ENCODE results near the gene SLC1A7.

Gene SLC1A7

GRCh38 chr1:53075761-53076163 is 66.7 kb downstream of the SLC1A7 start:
- no peak overlapping the region for H3K4me3 ChIP-seq (ENCODE audit: low read length)
- H3K4me2 ChIP-seq (ENCODE audit: low read length) = no peak overlapping the region
- peaks cover 9% of the 10 kb centered on the region for H3K27me3 ChIP-seq (ENCODE audit: control insufficient read depth, insufficient read depth, low read length)
- no peaks in the 10 kb centered on the region for H3K9me3 ChIP-seq (replicated peaks; ENCODE audit: low read length)
- H3K9ac ChIP-seq (ENCODE audit: low read depth, low read length) = no peak overlapping the region
- H3K36me3 ChIP-seq (ENCODE audit: insufficient read depth, low read length) = no peaks in the 10 kb centered on the region
- H3K4me1 ChIP-seq (ENCODE audit: control insufficient read depth, insufficient read depth, low read length) = no peaks in the 10 kb centered on the region

GRCh38 chr1:53075206-53075605 is 67.2 kb downstream of the SLC1A7 start:
- Histone ChIP-seq H3K9ac (ENCODE audit: low read depth, low read length) (no peak overlapping the region), H3K4me2 (ENCODE audit: low read length) (no peak overlapping the region), H3K27me3 (ENCODE audit: control insufficient read depth, insufficient read depth, low read length) (peaks cover 9% of the 10 kb centered on the region), H3K4me1 (ENCODE audit: control insufficient read depth, insufficient read depth, low read length) (no peaks in the 10 kb centered on the region), H3K36me3 (ENCODE audit: insufficient read depth, low read length) (no peaks in the 10 kb centered on the region), H3K4me3 (ENCODE audit: low read length) (no peak overlapping the region), H3K9me3 (replicated peaks; ENCODE audit: low read length) (no peaks in the 10 kb centered on the region)

- Histone ChIP-seq H3K9me3 (replicated peaks; ENCODE audit: low read length) (no peaks in the 10 kb centered on the region), H3K4me2 (ENCODE audit: low read length) (no peak overlapping the region), H3K4me1 (ENCODE audit: control insufficient read depth, insufficient read depth, low read length) (no peaks in the 10 kb centered on the region), H3K4me3 (ENCODE audit: low read length) (no peak overlapping the region), H3K9ac (ENCODE audit: low read depth, low read length) (no peak overlapping the region), H3K27me3 (ENCODE audit: control insufficient read depth, insufficient read depth, low read length) (peaks cover 9% of the 10 kb centered on the region), H3K36me3 (ENCODE audit: insufficient read depth, low read length) (no peaks in the 10 kb centered on the region)
These were observed 67.9 kb downstream of the SLC1A7 start for GRCh38 chr1:53074313-53075154.

GRCh38 chr1:53073868-53074311 is 68.5 kb downstream of the SLC1A7 start:
- no peaks in the 10 kb centered on the region for H3K9me3 ChIP-seq (replicated peaks; ENCODE audit: low read length)
- no peak overlapping the region for H3K4me3 ChIP-seq (ENCODE audit: low read length)
- H3K9ac ChIP-seq (ENCODE audit: low read depth, low read length) = no peak overlapping the region
- no peaks in the 10 kb centered on the region for H3K4me1 ChIP-seq (ENCODE audit: control insufficient read depth, insufficient read depth, low read length)
- H3K36me3 ChIP-seq (ENCODE audit: insufficient read depth, low read length) = no peaks in the 10 kb centered on the region
- H3K4me2 ChIP-seq (ENCODE audit: low read length) = no peak overlapping the region
- peaks cover 5% of the 10 kb centered on the region for H3K27me3 ChIP-seq (ENCODE audit: control insufficient read depth, insufficient read depth, low read length)

GRCh38 chr1:53073287-53073686 is 69.2 kb downstream of the SLC1A7 start:
- Histone ChIP-seq H3K4me3 (ENCODE audit: low read length) (no peak overlapping the region), H3K27me3 (ENCODE audit: control insufficient read depth, insufficient read depth, low read length) (peaks cover 5% of the 10 kb centered on the region), H3K4me2 (ENCODE audit: low read length) (no peak overlapping the region), H3K9me3 (replicated peaks; ENCODE audit: low read length) (no peaks in the 10 kb centered on the region), H3K36me3 (ENCODE audit: insufficient read depth, low read length) (no peaks in the 10 kb centered on the region), H3K4me1 (ENCODE audit: control insufficient read depth, insufficient read depth, low read length) (no peaks in the 10 kb centered on the region), H3K9ac (ENCODE audit: low read depth, low read length) (no peak overlapping the region)

- Histone ChIP-seq H3K4me2 (ENCODE audit: low read length) (no peak overlapping the region), H3K4me1 (ENCODE audit: control insufficient read depth, insufficient read depth, low read length) (no peaks in the 10 kb centered on the region), H3K9ac (ENCODE audit: low read depth, low read length) (no peak overlapping the region), H3K36me3 (ENCODE audit: insufficient read depth, low read length) (no peaks in the 10 kb centered on the region), H3K4me3 (ENCODE audit: low read length) (no peak overlapping the region), H3K27me3 (ENCODE audit: control insufficient read depth, insufficient read depth, low read length) (peaks cover 5% of the 10 kb centered on the region), H3K9me3 (replicated peaks; ENCODE audit: low read length) (no peaks in the 10 kb centered on the region)
These were observed 70.5 kb downstream of the SLC1A7 start for GRCh38 chr1:53071915-53072314.

- Histone ChIP-seq H3K27me3 (ENCODE audit: control insufficient read depth, insufficient read depth, low read length) (peaks cover 5% of the 10 kb centered on the region), H3K9ac (ENCODE audit: low read depth, low read length) (no peak overlapping the region), H3K4me3 (ENCODE audit: low read length) (no peak overlapping the region), H3K36me3 (ENCODE audit: insufficient read depth, low read length) (no peaks in the 10 kb centered on the region), H3K9me3 (replicated peaks; ENCODE audit: low read length) (no peaks in the 10 kb centered on the region), H3K4me1 (ENCODE audit: control insufficient read depth, insufficient read depth, low read length) (no peaks in the 10 kb centered on the region), H3K4me2 (ENCODE audit: low read length) (no peak overlapping the region)
These were observed 71.1 kb downstream of the SLC1A7 start for GRCh38 chr1:53071167-53071865.

GRCh38 chr1:53070621-53071020 is 71.8 kb downstream of the SLC1A7 start:
- H3K4me1 ChIP-seq (ENCODE audit: control insufficient read depth, insufficient read depth, low read length) = no peaks in the 10 kb centered on the region
- no peak overlapping the region for H3K9ac ChIP-seq (ENCODE audit: low read depth, low read length)
- H3K27me3 ChIP-seq (ENCODE audit: control insufficient read depth, insufficient read depth, low read length) = peaks cover 6% of the 10 kb centered on the region
- no peak overlapping the region for H3K4me2 ChIP-seq (ENCODE audit: low read length)
- no peaks in the 10 kb centered on the region for H3K9me3 ChIP-seq (replicated peaks; ENCODE audit: low read length)
- H3K36me3 ChIP-seq (ENCODE audit: insufficient read depth, low read length) = no peaks in the 10 kb centered on the region
- no peak overlapping the region for H3K4me3 ChIP-seq (ENCODE audit: low read length)

- Histone ChIP-seq H3K9me3 (replicated peaks; ENCODE audit: low read length) (no peaks in the 10 kb centered on the region), H3K4me1 (ENCODE audit: control insufficient read depth, insufficient read depth, low read length) (no peaks in the 10 kb centered on the region), H3K4me3 (ENCODE audit: low read length) (no peak overlapping the region), H3K4me2 (ENCODE audit: low read length) (no peak overlapping the region), H3K27me3 (ENCODE audit: control insufficient read depth, insufficient read depth, low read length) (peaks cover 12% of the 10 kb centered on the region), H3K36me3 (ENCODE audit: insufficient read depth, low read length) (no peaks in the 10 kb centered on the region), H3K9ac (ENCODE audit: low read depth, low read length) (no peak overlapping the region)
These were observed 72.6 kb downstream of the SLC1A7 start for GRCh38 chr1:53069663-53070327.

GRCh38 chr1:53069265-53069662 is 73.2 kb downstream of the SLC1A7 start:
- no peaks in the 10 kb centered on the region for H3K9me3 ChIP-seq (replicated peaks; ENCODE audit: low read length)
- H3K4me2 ChIP-seq (ENCODE audit: low read length) = no peak overlapping the region
- no peaks in the 10 kb centered on the region for H3K4me1 ChIP-seq (ENCODE audit: control insufficient read depth, insufficient read depth, low read length)
- H3K4me3 ChIP-seq (ENCODE audit: low read length) = no peak overlapping the region
- H3K27me3 ChIP-seq (ENCODE audit: control insufficient read depth, insufficient read depth, low read length) = peaks cover 17% of the 10 kb centered on the region
- H3K36me3 ChIP-seq (ENCODE audit: insufficient read depth, low read length) = no peaks in the 10 kb centered on the region
- H3K9ac ChIP-seq (ENCODE audit: low read depth, low read length) = no peak overlapping the region

- Histone ChIP-seq H3K36me3 (ENCODE audit: insufficient read depth, low read length) (no peaks in the 10 kb centered on the region), H3K9me3 (replicated peaks; ENCODE audit: low read length) (no peaks in the 10 kb centered on the region), H3K4me2 (ENCODE audit: low read length) (no peak overlapping the region), H3K4me1 (ENCODE audit: control insufficient read depth, insufficient read depth, low read length) (no peaks in the 10 kb centered on the region), H3K9ac (ENCODE audit: low read depth, low read length) (no peak overlapping the region), H3K27me3 (ENCODE audit: control insufficient read depth, insufficient read depth, low read length) (peaks cover 20% of the 10 kb centered on the region), H3K4me3 (ENCODE audit: low read length) (no peak overlapping the region)
These were observed 73.9 kb downstream of the SLC1A7 start for GRCh38 chr1:53068314-53069099.
